Liver (tissue), 3 donors: Measurements from ENCODE around the gene SH3BP5L.

Source experiments
- CTCF ChIP-seq: fragments of 150-350 bp; IDR thresholded peaks from 2 replicates; pipeline ENCODE4 v1.5.1; 2017; ENCODE audit warnings: improper control_type of control experiment, low read depth, low read length; ENCODE audit not compliant: missing input control
- EGR1 ChIP-seq, 2 donors: IDR thresholded peaks; 2 replicates each; pipeline ENCODE4 v1.6.1; 2016 to 2018; ENCODE audit warnings: antibody characterized with exemption in 2 of 2, low read depth in 2 of 2
- FOXA1 ChIP-seq: IDR thresholded peaks from 2 replicates; pipeline ENCODE4 v1.6.1; 2016; ENCODE audit warnings: antibody characterized with exemption
- HNF4A ChIP-seq, 2 donors: conservative IDR thresholded peaks; 2 replicates each; pipeline ENCODE4 v1.6.1; 2016; ENCODE audit warnings: antibody characterized with exemption in 2 of 2, mild to moderate bottlenecking in 2 of 2
- JUND ChIP-seq, 2 donors: IDR thresholded peaks; 2 replicates each; pipeline ENCODE4 v1.6.1; 2016; ENCODE audit warnings: antibody characterized with exemption in 2 of 2
- REST ChIP-seq: IDR thresholded peaks from 2 replicates; pipeline ENCODE4 v1.6.1; 2016; ENCODE audit warnings: antibody characterized with exemption, mild to moderate bottlenecking
- RXRA ChIP-seq, 2 donors: IDR thresholded peaks; 2 replicates each; pipeline ENCODE4 v1.6.1; 2017 to 2018; ENCODE audit warnings: antibody characterized with exemption in 2 of 2, mild to moderate bottlenecking in 1 of 2
- YY1 ChIP-seq: IDR thresholded peaks from 2 replicates; pipeline ENCODE4 v1.6.1; 2016; ENCODE audit warnings: antibody characterized with exemption, mild to moderate bottlenecking
- TF ChIP-seq, protein P1 (sequence below): IDR thresholded peaks from 2 replicates; pipeline ENCODE4 v1.6.1; 2016; ENCODE audit warnings: antibody characterized with exemption
- TF ChIP-seq, protein P2 (sequence below): IDR thresholded peaks from 2 replicates; pipeline ENCODE4 v1.6.1; 2016; ENCODE audit warnings: antibody characterized with exemption
- TF ChIP-seq, protein P3 (sequence below): IDR thresholded peaks from 2 replicates; pipeline ENCODE4 v1.6.1; 2016; ENCODE audit warnings: antibody characterized with exemption
- donor health status: healthy.
- donor health status: healthy.

- no peak for TF ChIP-seq YY1
- no peak for TF ChIP-seq CTCF
- TF ChIP-seq, protein P1, sequence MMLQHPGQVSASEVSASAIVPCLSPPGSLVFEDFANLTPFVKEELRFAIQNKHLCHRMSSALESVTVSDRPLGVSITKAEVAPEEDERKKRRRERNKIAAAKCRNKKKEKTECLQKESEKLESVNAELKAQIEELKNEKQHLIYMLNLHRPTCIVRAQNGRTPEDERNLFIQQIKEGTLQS, result no peak
- TF ChIP-seq, protein P2, sequence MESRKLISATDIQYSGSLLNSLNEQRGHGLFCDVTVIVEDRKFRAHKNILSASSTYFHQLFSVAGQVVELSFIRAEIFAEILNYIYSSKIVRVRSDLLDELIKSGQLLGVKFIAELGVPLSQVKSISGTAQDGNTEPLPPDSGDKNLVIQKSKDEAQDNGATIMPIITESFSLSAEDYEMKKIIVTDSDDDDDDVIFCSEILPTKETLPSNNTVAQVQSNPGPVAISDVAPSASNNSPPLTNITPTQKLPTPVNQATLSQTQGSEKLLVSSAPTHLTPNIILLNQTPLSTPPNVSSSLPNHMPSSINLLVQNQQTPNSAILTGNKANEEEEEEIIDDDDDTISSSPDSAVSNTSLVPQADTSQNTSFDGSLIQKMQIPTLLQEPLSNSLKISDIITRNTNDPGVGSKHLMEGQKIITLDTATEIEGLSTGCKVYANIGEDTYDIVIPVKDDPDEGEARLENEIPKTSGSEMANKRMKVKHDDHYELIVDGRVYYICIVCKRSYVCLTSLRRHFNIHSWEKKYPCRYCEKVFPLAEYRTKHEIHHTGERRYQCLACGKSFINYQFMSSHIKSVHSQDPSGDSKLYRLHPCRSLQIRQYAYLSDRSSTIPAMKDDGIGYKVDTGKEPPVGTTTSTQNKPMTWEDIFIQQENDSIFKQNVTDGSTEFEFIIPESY, result no peak
- TF ChIP-seq, protein P3, sequence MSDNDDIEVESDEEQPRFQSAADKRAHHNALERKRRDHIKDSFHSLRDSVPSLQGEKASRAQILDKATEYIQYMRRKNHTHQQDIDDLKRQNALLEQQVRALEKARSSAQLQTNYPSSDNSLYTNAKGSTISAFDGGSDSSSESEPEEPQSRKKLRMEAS, result no peak
- no peak for TF ChIP-seq REST
- no peak for TF ChIP-seq FOXA1
- no peak for TF ChIP-seq JUND (IDR thresholded peaks at IDR 0.05)
- TF ChIP-seq HNF4A (conservative IDR thresholded peaks at IDR 0.05), result no peak
- no peak for TF ChIP-seq RXRA (IDR thresholded peaks at IDR 0.05)
- no peak for TF ChIP-seq EGR1 (IDR thresholded peaks at IDR 0.05; ENCODE audit: low read depth in 2 of 2)
Measured at GRCh38 chr1:248805876-248806275, 19.8 kb downstream of the SH3BP5L start.
